GM21619 (cell line): ENCODE data around the gene PIERCE2.
A peak's percentile ranks its signal among the peaks of the same experiment; 100 is the strongest.
"Not testable (repeated sequence)": the region's sequence is repeated elsewhere in the genome, so short reads cannot be mapped to it uniquely, and the experiment has no call there.

Experiments
- ATAC-seq: cut with Tn5 transposase; IDR thresholded peaks from one replicate; pipeline ENCODE4 v1.9.1; 2021; ENCODE audit not compliant: unreplicated experiment

PIERCE2 gene

DNA sequence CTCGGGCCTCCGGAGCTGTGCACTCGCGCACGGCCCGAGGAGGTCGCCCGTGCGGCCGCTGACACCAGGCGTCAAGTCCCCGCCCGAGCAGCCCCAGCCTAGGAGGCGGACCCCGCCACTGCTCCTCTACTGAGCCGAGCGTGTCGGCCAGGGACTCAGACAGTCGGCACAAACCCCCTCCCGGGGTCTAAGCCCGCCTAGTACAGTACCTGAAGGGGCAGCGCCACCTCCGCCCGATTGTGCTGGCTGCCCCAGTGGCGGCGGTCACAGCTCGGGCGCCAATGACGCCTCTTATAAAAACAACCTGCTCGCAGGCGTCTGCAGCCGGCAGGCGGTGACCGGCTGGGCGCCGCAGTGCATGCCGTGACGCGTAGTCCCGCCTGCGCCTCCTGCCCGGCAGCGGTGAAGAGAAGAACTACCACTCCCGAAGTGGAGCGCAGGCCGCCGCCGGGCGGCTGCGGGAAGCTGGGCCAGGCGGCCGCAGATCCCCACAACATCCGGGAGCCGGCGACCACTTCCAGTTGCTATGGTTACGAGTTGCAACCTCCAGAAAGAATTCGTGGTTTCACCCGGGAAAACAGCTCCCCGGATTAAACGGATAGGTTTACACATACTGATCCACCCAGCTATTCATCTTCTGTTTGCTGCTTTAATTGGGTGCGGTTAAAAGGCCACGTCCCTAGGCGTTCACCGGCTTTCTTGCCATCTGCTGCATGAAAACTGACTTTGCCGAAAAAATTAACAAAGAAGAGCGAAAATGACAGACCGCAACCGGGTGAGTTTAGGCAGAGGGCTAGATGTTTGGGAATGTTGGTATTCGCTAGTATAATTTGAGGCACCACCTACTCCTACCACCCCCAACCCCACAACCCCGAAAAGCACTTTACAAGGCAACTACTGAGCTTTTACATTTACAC lies at the start of gene PIERCE2, which contains the start of gene CCPG1:
PIERCE2 (plus strand) TSS at position 484 of the 917 bp plus-strand sequence; CDS start at position 758, 274 bp downstream.
CCPG1 (minus strand) TSS at position 348 of the 917 bp plus-strand sequence. CDS start 18,935 bp downstream, outside the sequence.
- ATAC-seq: peak; percentile 92

GRCh38 chr15:55360256-55360655 lies 48.0 kb upstream of the PIERCE2 start:
- no peak for ATAC-seq

- no peak for ATAC-seq
Measured at GRCh38 chr15:55361048-55361447, 47.2 kb upstream of the PIERCE2 start.

DNA sequence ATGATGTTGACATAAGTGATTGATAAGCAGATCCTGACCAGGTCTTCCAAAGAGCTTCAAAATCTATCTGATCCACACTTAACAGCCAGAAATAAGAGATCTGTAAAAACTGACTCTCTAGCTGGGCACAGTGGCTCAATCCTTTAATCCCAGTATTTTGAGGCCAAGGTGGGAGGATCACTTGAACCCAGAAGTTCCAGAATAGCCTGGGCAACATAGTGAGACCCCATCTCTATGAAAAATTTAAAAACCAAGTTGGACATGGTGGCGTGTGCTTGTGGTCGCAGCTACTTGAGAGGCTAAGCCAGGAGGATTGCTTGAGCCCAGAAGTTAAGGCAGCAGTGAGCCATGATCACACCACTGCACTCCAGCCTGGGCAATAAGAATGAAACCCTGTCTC lies 45.7 kb upstream of the PIERCE2 start:
- ATAC-seq: no peak

DNA sequence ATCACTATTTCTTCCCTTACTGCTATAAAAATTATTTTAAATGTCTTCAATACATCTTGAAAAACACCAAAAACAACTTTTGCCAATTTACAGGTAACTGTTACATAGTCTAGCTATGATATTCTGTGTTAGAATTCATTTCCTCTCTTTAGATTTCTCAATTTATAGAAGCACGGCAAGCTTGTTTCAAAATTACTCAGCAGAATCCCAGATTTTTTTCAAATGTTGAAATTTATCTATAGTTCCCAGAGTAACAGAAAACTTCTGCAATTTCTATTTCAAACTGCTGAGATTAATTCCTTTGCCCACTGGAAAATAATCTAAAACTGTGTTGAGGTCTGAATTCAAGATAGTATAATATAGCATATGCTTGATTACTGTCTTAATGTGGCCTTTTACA lies 41.3 kb upstream of the PIERCE2 start:
- ATAC-seq: no peak

DNA sequence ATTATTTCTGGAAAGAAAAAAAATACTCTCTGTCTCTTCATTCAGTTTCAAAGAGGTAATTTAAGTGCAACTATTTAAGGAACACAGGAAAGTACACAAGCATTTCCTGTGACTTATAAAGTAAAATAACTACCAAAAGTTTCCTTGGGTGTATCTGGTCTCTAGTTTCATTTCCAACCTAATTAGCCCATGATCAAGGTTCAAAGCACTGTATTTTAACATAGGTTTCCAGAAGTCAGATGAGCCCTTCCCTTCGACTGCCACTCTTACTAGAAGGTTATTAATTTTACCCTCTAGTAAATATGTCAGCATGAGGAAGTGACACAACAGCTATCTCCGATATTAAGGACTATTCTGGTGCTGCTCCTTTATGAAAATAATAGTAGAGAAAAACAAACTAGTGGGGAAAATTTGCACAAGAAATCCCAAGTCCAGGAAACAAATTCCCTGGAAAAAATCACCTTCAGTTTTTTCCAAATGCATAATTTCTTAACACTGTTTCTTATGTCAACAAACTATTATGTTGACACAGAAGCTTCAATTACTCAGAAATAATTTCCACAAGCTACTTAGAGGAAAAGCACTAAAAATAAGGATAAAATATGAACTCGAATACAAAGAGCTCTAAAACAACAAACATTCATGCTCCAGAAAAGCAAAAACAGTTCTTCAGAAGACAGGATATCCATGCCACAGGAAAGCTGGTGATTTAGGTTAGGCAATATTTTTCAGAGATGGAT lies 35.4 kb upstream of the PIERCE2 start:
- peak; percentile 53 for ATAC-seq

GRCh38 chr15:55379095-55379494 lies 29.2 kb upstream of the PIERCE2 start:
- ATAC-seq: no peak

DNA sequence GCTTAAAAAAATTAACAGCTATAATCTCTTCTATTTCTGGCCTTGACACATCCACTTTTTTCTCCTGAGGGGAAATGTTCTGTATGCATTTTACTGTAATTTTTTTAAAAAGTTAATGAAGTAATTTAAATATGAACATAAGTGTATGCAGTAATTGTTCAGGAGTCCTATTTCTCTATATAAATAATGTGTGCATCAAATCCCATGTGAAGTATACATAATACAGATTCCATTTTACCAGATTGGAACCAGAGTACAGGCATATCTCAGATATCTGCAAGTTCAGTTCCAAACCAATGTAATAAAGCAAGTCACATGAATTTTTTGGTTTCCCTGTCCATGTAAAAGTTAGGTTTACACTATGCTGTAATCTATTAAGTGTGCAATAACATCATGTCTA lies 26.7 kb upstream of the PIERCE2 start:
- ATAC-seq: no peak

DNA sequence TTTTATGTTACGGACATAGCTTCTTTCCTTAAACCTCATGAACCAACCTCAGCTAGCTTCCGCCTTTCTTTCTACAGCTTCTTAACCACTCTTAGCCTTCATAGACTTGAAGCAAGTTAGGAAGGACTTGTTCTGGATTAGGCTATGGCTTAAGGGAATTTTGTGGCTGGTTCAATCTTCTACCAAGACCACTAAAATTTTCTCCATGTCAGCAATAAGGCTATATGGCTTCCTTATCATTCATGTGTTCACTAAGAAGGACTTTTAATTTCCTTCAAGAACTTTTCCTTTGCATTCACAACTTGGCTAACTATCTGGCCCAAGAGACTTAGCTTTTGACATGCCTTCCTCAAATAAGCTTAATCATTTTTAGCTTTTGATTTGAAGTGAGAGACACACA lies 24.6 kb upstream of the PIERCE2 start:
- ATAC-seq: no peak

GRCh38 chr15:55387027-55387426 lies 21.3 kb upstream of the PIERCE2 start:
- no peak for ATAC-seq

DNA sequence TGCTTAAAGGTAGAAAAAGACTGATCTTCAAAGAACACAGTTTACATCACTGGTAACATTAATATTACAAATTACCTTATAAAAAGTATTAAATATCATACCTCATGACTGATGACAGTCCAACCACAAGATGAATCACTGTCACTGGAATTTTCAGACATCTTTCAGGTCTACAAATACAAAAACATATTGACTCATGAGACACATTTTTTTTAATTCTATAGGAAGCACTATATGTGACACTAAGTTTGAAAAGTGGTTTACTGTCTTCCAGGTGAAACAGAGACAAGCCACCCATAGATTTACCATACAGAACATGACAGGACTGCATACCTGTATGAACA lies 19.1 kb upstream of the PIERCE2 start:
- ATAC-seq: no peak

GRCh38 chr15:55394694-55395093 lies 13.6 kb upstream of the PIERCE2 start:
- no peak for ATAC-seq

DNA sequence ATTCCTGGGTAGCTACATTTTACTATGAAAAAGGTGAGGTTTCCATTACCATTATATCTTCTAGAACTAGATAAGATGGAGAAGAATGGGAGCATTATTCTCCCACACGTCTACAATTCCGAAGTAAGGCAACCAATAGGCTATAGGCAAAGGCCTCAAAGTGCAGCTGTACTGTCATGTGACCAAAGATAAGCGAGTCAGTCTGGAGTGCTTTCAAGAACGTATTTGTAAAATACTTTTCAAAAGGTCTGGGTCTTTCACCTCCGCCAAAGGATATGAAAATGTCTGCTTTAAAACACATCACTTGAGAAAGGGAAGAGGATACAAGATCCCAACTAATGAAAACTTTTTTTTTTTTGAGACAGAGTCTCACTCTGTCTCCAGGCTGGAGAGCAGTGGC lies 10.1 kb upstream of the PIERCE2 start:
- no peak for ATAC-seq

DNA sequence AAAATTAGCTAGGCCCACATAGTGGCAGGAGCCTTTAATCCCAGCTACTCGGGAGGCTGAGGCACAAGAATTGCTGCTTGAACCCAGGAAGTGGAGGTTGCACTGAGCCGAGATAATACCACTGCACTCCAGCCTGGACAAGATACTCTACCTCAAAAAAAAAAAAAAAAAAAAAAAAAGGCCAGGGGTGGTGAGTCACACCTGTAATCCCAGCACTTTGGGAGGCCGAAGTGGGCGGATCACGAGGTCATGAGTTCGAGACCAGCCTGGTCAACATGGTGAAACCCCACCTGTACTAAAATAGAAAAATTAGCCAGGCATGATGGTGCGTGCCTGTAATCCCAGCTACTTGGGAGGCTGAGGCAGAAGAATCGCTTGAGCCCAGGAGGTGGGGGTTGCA lies 8.2 kb upstream of the PIERCE2 start:
- ATAC-seq: not testable (repeated sequence)

DNA sequence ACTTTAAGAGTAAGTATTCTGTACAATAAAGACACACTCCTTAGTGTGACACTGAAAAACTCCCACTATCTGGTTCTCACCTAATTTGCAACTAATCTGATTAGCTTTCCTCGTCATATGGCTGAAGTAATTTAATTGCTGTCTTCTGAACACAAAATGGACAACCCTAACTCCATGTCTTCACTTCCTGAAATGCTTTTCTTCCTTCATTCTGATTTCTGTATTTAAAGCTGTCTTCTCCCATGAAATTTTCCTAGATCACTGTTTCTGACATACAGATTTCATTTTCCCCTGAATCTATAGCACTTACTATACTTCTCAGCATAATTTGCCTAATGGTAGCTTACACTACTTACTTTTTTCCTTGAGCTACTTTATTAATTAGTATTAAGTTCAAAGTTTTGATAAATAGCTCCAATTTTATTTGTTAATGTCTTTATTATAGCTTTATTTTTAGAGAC lies 6.5 kb upstream of the PIERCE2 start:
- no peak for ATAC-seq

- ATAC-seq: peak; percentile 40
Measured at GRCh38 chr15:55402707-55403106, 5.6 kb upstream of the PIERCE2 start.

DNA sequence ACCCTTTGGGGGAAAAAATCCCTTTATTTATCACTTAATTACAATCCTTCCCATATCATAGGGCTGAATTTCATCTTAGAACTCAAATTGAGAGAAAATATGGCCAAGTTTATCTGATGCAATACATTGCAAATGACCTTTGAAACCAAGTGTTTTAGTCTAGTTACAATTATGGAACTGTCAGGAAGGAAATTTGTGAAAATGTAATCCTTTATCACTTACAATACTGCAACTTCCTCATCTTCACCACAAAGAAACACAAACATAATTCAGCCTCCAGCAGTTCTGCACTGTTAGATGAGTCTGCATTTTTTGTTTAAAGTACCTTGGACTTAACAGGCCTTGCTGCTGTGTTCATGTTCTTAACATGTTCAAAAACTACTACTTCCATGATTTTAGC lies 4.8 kb upstream of the PIERCE2 start:
- no peak for ATAC-seq

GRCh38 chr15:55407498-55408011 lies 740 bp upstream of the PIERCE2 start:
- ATAC-seq: no peak

DNA sequence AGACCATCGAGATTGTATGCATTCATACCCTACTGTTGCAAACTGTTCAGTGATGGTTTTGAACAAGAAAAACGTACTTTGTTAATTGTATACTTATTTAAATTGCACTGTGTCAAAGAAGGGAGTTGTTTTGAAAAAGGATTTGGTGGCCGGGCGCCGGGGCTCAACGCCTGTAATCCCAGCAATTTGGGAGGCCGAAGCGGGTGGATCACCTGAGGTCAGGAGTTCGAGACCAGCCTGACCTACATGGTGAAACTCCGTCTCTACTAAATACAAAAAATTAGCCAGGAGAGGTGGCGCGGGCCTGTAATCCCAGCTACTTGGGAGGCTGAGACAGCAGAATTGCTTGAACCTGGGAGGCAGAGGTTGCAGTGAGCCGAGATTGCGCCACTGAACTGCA lies 681 bp downstream of the PIERCE2 start:
- ATAC-seq: not testable (repeated sequence)

- ATAC-seq: not testable (repeated sequence)
Measured at GRCh38 chr15:55417678-55418077, 9.4 kb downstream of the PIERCE2 start.

GRCh38 chr15:55420171-55420866 lies 12.0 kb downstream of the PIERCE2 start:
- no peak for ATAC-seq
